ENCODE results near the gene HFM1. TPM values are rescaled to one million over a fixed set of nuclear protein-coding genes. Genes with fewer than 3 reads are reported as not detected.

Gene HFM1
- total and polyA plus RNA-seq, 9 of the 15 experiments (the other 6 are each of a cell fraction or from before 2014, with no cell fraction given) = 1.5 to 6.4 (median 3.7) TPM

DNA sequence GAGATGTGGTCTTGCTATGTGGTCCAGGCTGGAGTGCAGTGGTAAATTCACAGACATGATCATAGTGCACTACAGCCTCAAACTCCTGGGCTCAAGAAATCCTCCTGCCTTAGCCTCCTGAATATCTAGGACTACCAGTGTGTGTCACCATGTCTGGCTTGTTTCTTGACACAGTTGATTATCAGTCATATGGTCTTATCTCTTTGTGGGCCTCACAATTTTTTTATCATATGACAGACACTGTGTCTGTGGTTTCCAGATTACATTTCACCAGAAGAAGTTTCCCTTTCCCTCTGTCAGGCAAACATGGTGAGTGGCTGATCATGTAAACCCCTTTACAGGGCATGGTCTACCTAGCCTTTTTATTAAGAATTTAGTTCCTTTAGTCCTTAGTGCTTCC, 96.1 kb downstream of the HFM1 start (continued):
- TF ChIP-seq, protein P1, sequence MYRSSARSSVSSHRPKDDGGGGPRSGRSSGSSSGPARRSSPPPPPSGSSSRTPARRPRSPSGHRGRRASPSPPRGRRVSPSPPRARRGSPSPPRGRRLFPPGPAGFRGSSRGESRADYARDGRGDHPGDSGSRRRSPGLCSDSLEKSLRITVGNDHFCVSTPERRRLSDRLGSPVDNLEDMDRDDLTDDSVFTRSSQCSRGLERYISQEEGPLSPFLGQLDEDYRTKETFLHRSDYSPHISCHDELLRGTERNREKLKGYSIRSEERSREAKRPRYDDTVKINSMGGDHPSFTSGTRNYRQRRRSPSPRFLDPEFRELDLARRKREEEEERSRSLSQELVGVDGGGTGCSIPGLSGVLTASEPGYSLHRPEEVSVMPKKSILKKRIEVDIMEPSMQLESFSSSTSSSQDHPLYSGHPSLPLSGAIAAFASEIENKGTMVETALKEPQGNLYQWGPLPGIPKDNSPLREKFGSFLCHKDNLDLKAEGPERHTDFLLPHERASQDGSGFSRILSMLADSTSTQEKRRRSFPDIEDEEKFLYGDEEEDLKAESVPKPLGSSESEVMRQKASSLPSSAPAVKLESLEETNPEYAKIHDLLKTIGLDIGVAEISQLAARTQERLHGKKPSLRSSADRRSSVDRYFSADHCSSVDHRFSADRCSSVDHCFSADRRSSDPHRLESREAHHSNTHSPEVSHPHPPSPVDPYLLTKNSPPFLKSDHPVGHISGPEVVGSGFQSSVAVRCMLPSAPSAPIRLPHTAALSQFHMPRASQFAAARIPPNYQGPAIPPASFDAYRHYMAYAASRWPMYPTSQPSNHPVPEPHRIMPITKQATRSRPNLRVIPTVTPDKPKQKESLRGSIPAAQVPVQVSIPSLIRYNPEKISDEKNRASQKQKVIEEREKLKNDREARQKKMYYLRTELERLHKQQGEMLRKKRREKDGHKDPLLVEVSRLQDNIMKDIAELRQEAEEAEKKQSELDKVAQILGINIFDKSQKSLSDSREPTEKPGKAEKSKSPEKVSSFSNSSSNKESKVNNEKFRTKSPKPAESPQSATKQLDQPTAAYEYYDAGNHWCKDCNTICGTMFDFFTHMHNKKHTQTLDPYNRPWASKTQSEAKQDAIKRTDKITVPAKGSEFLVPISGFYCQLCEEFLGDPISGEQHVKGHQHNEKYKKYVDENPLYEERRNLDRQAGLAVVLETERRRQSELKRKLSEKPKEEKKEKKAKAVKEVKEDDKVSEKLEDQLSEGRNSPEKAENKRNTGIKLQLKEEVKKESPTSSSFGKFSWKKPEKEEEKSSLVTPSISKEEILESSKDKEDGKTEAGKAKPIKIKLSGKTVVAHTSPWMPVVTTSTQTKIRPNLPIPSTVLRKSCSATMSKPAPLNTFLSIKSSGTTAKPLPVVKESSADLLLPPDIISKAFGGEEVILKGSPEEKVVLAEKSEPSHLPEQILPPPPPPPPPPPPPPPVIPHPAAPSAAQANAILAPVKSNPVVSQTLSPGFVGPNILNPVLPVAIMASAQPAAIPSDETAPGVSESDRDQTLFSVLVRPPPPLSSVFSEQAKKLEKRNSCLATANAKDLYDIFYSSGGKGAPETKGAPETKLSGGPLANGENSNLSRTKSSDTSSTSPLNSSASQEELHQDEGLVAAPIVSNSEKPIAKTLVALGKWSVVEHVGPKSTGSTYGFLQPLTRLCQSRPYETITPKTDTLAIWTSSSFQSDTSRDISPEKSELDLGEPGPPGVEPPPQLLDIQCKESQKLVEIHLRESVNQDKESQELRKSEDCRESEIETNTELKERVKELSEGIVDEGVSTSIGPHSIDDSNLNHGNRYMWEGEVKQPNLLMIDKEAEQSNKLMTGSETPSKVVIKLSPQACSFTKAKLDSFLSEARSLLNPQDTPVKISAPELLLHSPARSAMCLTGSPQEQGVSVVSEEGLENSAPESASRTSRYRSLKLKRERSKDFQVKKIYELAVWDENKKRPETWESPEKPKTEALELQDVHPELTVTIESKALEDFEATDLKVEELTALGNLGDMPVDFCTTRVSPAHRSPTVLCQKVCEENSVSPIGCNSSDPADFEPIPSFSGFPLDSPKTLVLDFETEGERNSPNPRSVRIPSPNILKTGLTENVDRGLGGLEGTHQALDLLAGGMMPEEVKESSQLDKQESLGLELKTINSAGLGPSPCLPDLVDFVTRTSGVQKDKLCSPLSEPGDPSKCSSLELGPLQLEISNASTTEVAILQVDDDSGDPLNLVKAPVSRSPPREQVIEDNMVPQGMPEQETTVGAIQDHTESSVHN (IDR thresholded peaks at IDR 0.05; ENCODE audit: borderline replicate concordance in 1 of 2, low read depth in 1 of 2) = no peak
- TF ChIP-seq JUNB (CRISPR knock-in tag; conservative IDR thresholded peaks at IDR 0.05) = no peak
- peak; percentile 90 for TF ChIP-seq MTA2 (IDR thresholded peaks at IDR 0.05; ENCODE audit: low read depth)
- no peak for TF ChIP-seq TEAD2 (tag; IDR thresholded peaks at IDR 0.05)
- TF ChIP-seq MEF2A (IDR thresholded peaks at IDR 0.05; ENCODE audit: control insufficient read depth, low read depth, low read length) = no peak
- TF ChIP-seq RHOXF2B (CRISPR knock-in tag; conservative IDR thresholded peaks at IDR 0.05) = no peak
- TF ChIP-seq POLR2H (tag; IDR thresholded peaks at IDR 0.05; ENCODE audit: low read depth) = no peak
- TF ChIP-seq, protein P2, sequence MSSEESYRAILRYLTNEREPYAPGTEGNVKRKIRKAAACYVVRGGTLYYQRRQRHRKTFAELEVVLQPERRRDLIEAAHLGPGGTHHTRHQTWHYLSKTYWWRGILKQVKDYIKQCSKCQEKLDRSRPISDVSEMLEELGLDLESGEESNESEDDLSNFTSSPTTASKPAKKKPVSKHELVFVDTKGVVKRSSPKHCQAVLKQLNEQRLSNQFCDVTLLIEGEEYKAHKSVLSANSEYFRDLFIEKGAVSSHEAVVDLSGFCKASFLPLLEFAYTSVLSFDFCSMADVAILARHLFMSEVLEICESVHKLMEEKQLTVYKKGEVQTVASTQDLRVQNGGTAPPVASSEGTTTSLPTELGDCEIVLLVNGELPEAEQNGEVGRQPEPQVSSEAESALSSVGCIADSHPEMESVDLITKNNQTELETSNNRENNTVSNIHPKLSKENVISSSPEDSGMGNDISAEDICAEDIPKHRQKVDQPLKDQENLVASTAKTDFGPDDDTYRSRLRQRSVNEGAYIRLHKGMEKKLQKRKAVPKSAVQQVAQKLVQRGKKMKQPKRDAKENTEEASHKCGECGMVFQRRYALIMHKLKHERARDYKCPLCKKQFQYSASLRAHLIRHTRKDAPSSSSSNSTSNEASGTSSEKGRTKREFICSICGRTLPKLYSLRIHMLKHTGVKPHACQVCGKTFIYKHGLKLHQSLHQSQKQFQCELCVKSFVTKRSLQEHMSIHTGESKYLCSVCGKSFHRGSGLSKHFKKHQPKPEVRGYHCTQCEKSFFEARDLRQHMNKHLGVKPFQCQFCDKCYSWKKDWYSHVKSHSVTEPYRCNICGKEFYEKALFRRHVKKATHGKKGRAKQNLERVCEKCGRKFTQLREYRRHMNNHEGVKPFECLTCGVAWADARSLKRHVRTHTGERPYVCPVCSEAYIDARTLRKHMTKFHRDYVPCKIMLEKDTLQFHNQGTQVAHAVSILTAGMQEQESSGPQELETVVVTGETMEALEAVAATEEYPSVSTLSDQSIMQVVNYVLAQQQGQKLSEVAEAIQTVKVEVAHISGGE (CRISPR knock-in tag; IDR thresholded peaks at IDR 0.05) = peak in 1 of 3 experiments; percentile 43; a peak in 1 of 6 replicates
- TF ChIP-seq HSF4 (CRISPR knock-in tag; IDR thresholded peaks at IDR 0.05; ENCODE audit: borderline replicate concordance) = no peak
- TF ChIP-seq, protein P3, sequence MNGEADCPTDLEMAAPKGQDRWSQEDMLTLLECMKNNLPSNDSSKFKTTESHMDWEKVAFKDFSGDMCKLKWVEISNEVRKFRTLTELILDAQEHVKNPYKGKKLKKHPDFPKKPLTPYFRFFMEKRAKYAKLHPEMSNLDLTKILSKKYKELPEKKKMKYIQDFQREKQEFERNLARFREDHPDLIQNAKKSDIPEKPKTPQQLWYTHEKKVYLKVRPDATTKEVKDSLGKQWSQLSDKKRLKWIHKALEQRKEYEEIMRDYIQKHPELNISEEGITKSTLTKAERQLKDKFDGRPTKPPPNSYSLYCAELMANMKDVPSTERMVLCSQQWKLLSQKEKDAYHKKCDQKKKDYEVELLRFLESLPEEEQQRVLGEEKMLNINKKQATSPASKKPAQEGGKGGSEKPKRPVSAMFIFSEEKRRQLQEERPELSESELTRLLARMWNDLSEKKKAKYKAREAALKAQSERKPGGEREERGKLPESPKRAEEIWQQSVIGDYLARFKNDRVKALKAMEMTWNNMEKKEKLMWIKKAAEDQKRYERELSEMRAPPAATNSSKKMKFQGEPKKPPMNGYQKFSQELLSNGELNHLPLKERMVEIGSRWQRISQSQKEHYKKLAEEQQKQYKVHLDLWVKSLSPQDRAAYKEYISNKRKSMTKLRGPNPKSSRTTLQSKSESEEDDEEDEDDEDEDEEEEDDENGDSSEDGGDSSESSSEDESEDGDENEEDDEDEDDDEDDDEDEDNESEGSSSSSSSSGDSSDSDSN (IDR thresholded peaks at IDR 0.05; ENCODE audit: borderline replicate concordance in 1 of 2, low read depth in 2 of 2, low read length in 2 of 2) = no peak
- no peak for TF ChIP-seq KAT8 (IDR thresholded peaks at IDR 0.05; ENCODE audit: low read depth)
- no peak for TF ChIP-seq ZNF695 (CRISPR knock-in tag; IDR thresholded peaks at IDR 0.05)

Data from K562 (cell line).